Measurements from ENCODE around the gene LRRIQ3.
A peak's percentile ranks its signal among the peaks of the same experiment; 100 is the strongest.

LRRIQ3 gene, protein sequence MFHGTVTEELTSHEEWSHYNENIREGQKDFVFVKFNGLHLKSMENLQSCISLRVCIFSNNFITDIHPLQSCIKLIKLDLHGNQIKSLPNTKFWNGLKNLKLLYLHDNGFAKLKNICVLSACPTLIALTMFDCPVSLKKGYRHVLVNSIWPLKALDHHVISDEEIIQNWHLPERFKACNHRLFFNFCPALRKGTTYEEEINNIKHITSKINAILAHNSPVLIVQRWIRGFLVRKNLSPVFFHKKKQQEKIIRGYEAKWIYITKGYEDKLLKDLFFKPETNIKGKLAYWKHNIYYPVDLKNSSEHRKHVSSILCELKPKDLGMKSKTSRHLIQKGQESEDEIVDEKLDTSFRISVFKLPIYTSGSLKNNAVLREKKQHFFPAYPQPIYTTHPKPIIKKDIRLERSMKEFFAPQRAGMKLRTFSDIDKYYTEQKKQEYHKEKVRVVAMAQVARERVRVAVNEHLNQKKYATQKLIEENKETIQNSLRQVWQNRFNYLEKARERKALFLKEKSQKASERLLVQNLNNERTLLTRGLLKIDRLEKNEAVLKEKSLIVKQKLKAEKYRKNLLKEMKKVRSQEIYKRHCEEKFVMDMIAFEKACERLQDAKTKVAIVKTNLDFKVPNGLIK

GRCh38 chr1:74197657-74198552 lies at the start of gene LRRIQ3, which contains the start of gene FPGT:
TSS of gene LRRIQ3 (minus strand) at chr1:74198176. CDS start at chr1:74183684, 14,492 bp downstream.
TSS of gene FPGT (plus strand) at chr1:74198242. CDS start at chr1:74198279, 37 bp downstream.
- Mint-ChIP-seq H3K27me3 (no peaks in the 10 kb centered on the region), H3K9me3 (no peaks in the 10 kb centered on the region), H3K27ac (peak within 1 kb of the TSS; percentile 98), H3K4me3 (peak within 1 kb of the TSS; percentile 92), H3K4me1 (peaks cover 20% of the 10 kb centered on the region), H3K36me3 (peaks cover 3% of the 10 kb centered on the region)
- peak; percentile 96 for DNase-seq
- CTCF ChIA-PET, result no interaction called here

- H3K36me3 Mint-ChIP-seq, result no peaks in the 10 kb centered on the region
- H3K4me3 Mint-ChIP-seq, result no peak overlapping the region
- CTCF ChIA-PET, result no interaction called here
- no peaks in the 10 kb centered on the region for H3K4me1 Mint-ChIP-seq
- DNase-seq, result no peak
- no peaks in the 10 kb centered on the region for H3K27me3 Mint-ChIP-seq
- H3K9me3 Mint-ChIP-seq, result peaks cover 7% of the 10 kb centered on the region
- no peak overlapping the region for H3K27ac Mint-ChIP-seq
These were observed 48.3 kb upstream of the LRRIQ3 start for GRCh38 chr1:74246315-74246714.

DNA sequence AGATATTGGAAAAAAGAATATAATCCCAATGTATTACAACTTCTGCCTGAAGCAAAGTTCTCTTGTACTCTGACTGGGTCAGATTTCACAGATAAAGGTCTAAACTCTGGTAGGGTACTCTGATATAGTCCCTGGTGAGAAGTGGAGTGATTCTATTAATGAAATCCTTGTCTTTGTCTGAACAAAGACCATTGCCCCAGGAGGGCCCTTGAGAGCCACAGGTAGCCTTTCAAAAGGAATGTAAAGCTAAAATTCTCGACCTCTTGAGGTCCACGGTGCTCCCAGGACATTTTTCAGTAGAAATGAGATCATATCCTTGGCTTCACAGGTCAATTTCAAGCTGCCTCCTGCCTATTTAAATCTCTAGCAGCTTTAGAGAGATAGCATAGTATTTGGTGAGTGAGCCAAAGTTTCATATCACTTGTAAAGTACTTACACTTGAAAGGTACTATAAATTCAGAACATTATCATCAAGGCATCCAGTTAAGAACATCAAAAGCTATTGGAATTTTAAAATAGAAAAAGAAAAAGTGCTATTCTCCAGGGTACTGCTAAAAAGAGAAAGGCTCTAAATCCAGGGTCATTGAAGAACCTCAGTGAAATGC lies 47.3 kb upstream of the LRRIQ3 start:
- no peaks in the 10 kb centered on the region for H3K27me3 Mint-ChIP-seq
- no peak overlapping the region for H3K27ac Mint-ChIP-seq
- no peaks in the 10 kb centered on the region for H3K4me1 Mint-ChIP-seq
- H3K9me3 Mint-ChIP-seq, result peaks cover 7% of the 10 kb centered on the region
- H3K36me3 Mint-ChIP-seq, result no peaks in the 10 kb centered on the region
- no peak for DNase-seq
- no peak overlapping the region for H3K4me3 Mint-ChIP-seq
- CTCF ChIA-PET, result no interaction called here

DNA sequence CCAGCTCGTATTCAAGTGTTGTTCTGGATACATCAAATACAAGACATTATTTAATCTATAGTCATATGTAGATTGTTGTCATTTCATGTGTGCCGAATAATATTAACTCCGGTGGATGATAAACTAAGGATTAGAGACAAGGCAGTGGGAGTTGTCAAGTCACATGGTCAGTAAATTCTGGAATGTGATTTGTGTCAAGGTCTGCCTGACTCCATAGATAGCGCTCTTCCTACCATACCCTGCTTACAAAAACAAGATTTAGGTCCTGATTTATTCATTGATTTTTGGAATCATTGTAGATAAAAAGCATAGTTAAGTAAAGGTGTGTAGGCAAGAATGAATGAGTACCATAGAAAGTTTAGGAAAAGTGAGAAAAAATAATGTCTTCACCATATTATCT lies 39.8 kb upstream of the LRRIQ3 start:
- CTCF ChIA-PET, result no interaction called here
- H3K27ac Mint-ChIP-seq, result no peak overlapping the region
- no peaks in the 10 kb centered on the region for H3K36me3 Mint-ChIP-seq
- H3K4me3 Mint-ChIP-seq, result no peak overlapping the region
- DNase-seq, result no peak
- H3K4me1 Mint-ChIP-seq, result no peaks in the 10 kb centered on the region
- H3K9me3 Mint-ChIP-seq, result peaks cover under 1% of the 10 kb centered on the region
- no peaks in the 10 kb centered on the region for H3K27me3 Mint-ChIP-seq

DNA sequence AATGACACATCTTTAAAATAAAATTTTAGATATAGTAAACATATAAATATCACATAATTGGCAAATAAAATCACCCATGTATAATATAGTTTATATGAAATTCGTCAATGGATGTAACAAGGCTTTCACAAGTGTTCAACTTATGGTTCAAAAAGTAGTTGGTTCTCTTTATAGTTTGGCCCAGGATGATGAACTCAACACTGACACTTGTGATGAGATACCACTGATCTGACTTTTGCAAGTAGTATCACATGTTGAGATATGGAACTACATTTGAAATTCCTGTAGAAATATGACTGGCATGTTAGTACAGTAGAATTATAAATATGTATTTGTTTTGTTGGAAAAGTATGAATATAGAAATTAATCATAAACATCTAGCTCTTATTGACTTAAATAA lies 39.1 kb upstream of the LRRIQ3 start:
- no peak for DNase-seq
- H3K4me1 Mint-ChIP-seq, result no peaks in the 10 kb centered on the region
- CTCF ChIA-PET, result no interaction called here
- no peaks in the 10 kb centered on the region for H3K36me3 Mint-ChIP-seq
- H3K4me3 Mint-ChIP-seq, result no peak overlapping the region
- no peak overlapping the region for H3K27ac Mint-ChIP-seq
- H3K27me3 Mint-ChIP-seq, result no peaks in the 10 kb centered on the region
- no peaks in the 10 kb centered on the region for H3K9me3 Mint-ChIP-seq

DNA sequence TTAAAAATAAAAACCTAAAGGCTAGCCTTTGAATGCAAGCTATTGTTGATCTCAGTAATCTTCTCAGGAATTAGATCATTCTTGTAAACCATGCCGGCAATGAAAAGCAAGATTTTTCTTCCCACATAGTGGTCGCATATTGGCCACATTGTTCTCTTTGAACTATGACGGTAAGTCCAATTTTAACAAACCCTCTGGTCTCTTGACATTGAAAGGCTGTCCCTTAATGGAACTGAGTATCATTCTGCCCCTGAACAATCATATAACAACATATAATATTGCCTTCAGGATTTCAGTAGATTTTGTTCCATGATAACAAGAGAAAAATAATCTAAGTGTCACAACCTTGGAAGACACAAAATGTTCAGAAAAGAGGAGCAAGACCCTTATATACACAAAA lies 38.5 kb upstream of the LRRIQ3 start:
- Mint-ChIP-seq H3K36me3 (no peaks in the 10 kb centered on the region), H3K27me3 (no peaks in the 10 kb centered on the region), H3K27ac (no peak overlapping the region), H3K9me3 (no peaks in the 10 kb centered on the region), H3K4me1 (no peaks in the 10 kb centered on the region), H3K4me3 (no peak overlapping the region)
- DNase-seq, result no peak
- CTCF ChIA-PET, result no interaction called here

- H3K9me3 Mint-ChIP-seq, result no peaks in the 10 kb centered on the region
- no peaks in the 10 kb centered on the region for H3K36me3 Mint-ChIP-seq
- DNase-seq, result no peak
- CTCF ChIA-PET, result no interaction called here
- H3K27me3 Mint-ChIP-seq, result no peaks in the 10 kb centered on the region
- H3K4me3 Mint-ChIP-seq, result no peak within 1 kb of the TSS
- no peaks in the 10 kb centered on the region for H3K4me1 Mint-ChIP-seq
- no peak within 1 kb of the TSS for H3K27ac Mint-ChIP-seq
These were observed 37.2 kb upstream of the LRRIQ3 start, which contains the start of gene TNNI3K for GRCh38 chr1:74235153-74235552. TSS of gene TNNI3K (plus strand) at chr1:74235387. CDS start at chr1:74235452, 65 bp downstream.

GRCh38 chr1:74223453-74223852 lies 25.5 kb upstream of the LRRIQ3 start:
- H3K27me3 Mint-ChIP-seq, result no peaks in the 10 kb centered on the region
- no peaks in the 10 kb centered on the region for H3K4me1 Mint-ChIP-seq
- CTCF ChIA-PET, result no interaction called here
- no peak for DNase-seq
- no peak overlapping the region for H3K4me3 Mint-ChIP-seq
- peaks cover 10% of the 10 kb centered on the region for H3K9me3 Mint-ChIP-seq
- H3K27ac Mint-ChIP-seq, result no peak overlapping the region
- H3K36me3 Mint-ChIP-seq, result no peaks in the 10 kb centered on the region

DNA sequence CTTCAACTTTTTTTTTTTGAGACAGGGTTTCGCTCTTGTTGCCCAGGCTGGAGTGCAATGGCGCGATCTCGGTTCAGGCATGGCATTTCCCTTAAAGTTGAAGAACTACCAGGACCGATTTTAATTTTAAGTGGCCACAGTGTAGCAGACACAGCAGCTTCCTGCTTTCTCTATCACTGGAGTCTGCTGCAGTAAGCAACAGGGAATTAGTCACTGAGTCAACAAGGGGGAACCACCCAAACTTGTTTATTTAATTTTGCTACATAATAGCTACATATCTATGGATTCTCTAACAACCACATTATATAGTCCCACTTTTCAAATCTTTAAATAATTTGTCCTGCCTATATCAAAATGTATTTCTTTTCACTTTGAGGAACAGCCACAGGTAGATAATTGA lies 24.7 kb upstream of the LRRIQ3 start:
- no peaks in the 10 kb centered on the region for H3K4me1 Mint-ChIP-seq
- no peaks in the 10 kb centered on the region for H3K36me3 Mint-ChIP-seq
- peaks cover 8% of the 10 kb centered on the region for H3K9me3 Mint-ChIP-seq
- no peak overlapping the region for H3K4me3 Mint-ChIP-seq
- H3K27ac Mint-ChIP-seq, result no peak overlapping the region
- DNase-seq, result no peak
- CTCF ChIA-PET, result no interaction called here
- H3K27me3 Mint-ChIP-seq, result no peaks in the 10 kb centered on the region

GRCh38 chr1:74215229-74215628 lies 17.3 kb upstream of the LRRIQ3 start:
- H3K4me3 Mint-ChIP-seq, result no peak overlapping the region
- no peak overlapping the region for H3K27ac Mint-ChIP-seq
- no peak for DNase-seq
- H3K9me3 Mint-ChIP-seq, result no peaks in the 10 kb centered on the region
- H3K36me3 Mint-ChIP-seq, result no peaks in the 10 kb centered on the region
- no peaks in the 10 kb centered on the region for H3K27me3 Mint-ChIP-seq
- no peaks in the 10 kb centered on the region for H3K4me1 Mint-ChIP-seq
- CTCF ChIA-PET, result no interaction called here

DNA sequence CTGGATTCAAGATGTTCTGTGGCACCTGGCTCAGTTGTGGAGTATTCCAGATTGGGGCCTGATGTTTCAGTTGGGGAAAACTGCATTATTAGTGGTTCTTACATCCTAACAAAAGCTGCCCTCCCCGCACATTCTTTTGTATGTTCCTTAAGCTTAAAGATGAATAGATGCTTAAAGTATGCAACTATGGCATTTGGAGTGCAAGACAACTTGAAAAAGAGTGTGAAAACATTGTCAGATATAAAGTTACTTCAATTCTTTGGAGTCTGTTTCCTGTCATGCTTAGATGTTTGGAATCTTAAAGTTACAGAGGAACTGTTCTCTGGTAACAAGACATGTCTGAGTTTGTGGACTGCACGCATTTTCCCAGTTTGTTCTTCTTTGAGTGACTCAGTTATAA lies 7.3 kb upstream of the LRRIQ3 start:
- Mint-ChIP-seq H3K4me1 (no peaks in the 10 kb centered on the region), H3K9me3 (no peaks in the 10 kb centered on the region), H3K36me3 (peaks cover 3% of the 10 kb centered on the region), H3K27ac (no peak overlapping the region), H3K27me3 (no peaks in the 10 kb centered on the region), H3K4me3 (no peak overlapping the region)
- DNase-seq, result no peak
- CTCF ChIA-PET, result no interaction called here

GRCh38 chr1:74199504-74199903 lies 1.5 kb upstream of the LRRIQ3 start:
- no peak for DNase-seq
- Mint-ChIP-seq H3K4me3 (no peak overlapping the region), H3K9me3 (no peaks in the 10 kb centered on the region), H3K27ac (no peak overlapping the region), H3K4me1 (peaks cover 20% of the 10 kb centered on the region), H3K36me3 (peaks cover 3% of the 10 kb centered on the region), H3K27me3 (no peaks in the 10 kb centered on the region)
- CTCF ChIA-PET, result interaction anchor here (0.6 kb wide), 1 partner anchor 1068 kb away, joined by 3 read pairs; no protein-coding TSS in a partner anchor

- CTCF ChIA-PET, result no interaction called here
- Mint-ChIP-seq H3K4me3 (peak overlapping the region; percentile 92), H3K27me3 (no peaks in the 10 kb centered on the region), H3K36me3 (peaks cover 3% of the 10 kb centered on the region), H3K27ac (no peak overlapping the region), H3K9me3 (no peaks in the 10 kb centered on the region), H3K4me1 (peaks cover 20% of the 10 kb centered on the region)
- no peak for DNase-seq
These were observed 721 bp downstream of the LRRIQ3 start for GRCh38 chr1:74197255-74197654.

DNA sequence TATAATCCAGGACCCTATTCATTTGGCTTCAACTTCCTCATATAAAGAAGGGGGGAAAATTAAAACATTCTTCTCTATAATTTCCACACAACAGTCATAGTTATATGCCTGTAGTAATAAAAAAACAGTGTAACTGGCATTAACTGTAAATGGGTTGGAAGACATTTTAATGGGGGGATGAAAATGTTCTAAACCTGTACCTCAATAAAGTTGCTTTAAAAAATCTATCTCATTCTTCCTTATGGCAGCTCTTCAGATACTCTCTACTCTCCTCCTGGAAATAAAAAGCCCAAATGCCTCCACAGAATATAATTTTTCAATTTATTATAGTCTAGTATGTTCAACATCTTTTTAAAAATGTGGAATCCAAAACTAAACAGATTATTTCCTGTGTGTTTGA lies 2.6 kb downstream of the LRRIQ3 start:
- no peaks in the 10 kb centered on the region for H3K9me3 Mint-ChIP-seq
- H3K4me3 Mint-ChIP-seq, result no peak overlapping the region
- CTCF ChIA-PET, result no interaction called here
- peaks cover 20% of the 10 kb centered on the region for H3K4me1 Mint-ChIP-seq
- H3K36me3 Mint-ChIP-seq, result no peaks in the 10 kb centered on the region
- no peak for DNase-seq
- no peak overlapping the region for H3K27ac Mint-ChIP-seq
- no peaks in the 10 kb centered on the region for H3K27me3 Mint-ChIP-seq
